ENCODE data around the gene LCE3B.

The LCE3B gene

GRCh38 chr1:152663098-152663497, 49.5 kb downstream of the LCE3B start, which contains the start of gene LCE2D:
Gene LCE2D (plus strand): TSS chr1:152663380. CDS start chr1:152664106, 726 bp downstream.
- DNase-seq: no peak
